ENCODE data around the gene TTC9C.
A peak's percentile ranks its signal among the peaks of the same experiment; 100 is the strongest.

TTC9C gene

DNA sequence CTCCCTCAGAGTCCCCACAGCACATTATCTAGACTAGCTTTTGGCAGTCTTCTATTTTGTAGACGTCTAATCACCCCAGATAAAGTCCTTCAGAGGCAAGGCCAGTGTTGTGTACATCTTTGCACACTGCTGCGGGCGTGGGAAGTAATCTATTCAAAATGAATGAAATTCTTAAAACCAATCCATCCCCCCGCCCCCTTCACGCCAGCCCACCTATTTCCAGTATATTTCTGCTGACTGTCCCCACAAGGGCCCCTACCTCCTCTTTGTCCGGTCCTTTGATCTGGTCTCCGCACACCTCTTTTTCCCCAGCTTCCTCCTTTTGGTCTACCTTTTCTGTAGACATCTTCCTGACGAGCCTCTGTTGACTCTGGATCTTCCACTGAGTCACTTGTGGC, 21.4 kb upstream of the TTC9C start:
- no peak overlapping the region for H3K4me3 ChIP-seq (ENCODE audit: low read depth, low read length)
- TF ChIP-seq, protein P1, sequence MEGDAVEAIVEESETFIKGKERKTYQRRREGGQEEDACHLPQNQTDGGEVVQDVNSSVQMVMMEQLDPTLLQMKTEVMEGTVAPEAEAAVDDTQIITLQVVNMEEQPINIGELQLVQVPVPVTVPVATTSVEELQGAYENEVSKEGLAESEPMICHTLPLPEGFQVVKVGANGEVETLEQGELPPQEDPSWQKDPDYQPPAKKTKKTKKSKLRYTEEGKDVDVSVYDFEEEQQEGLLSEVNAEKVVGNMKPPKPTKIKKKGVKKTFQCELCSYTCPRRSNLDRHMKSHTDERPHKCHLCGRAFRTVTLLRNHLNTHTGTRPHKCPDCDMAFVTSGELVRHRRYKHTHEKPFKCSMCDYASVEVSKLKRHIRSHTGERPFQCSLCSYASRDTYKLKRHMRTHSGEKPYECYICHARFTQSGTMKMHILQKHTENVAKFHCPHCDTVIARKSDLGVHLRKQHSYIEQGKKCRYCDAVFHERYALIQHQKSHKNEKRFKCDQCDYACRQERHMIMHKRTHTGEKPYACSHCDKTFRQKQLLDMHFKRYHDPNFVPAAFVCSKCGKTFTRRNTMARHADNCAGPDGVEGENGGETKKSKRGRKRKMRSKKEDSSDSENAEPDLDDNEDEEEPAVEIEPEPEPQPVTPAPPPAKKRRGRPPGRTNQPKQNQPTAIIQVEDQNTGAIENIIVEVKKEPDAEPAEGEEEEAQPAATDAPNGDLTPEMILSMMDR (IDR thresholded peaks at IDR 0.05; ENCODE audit: borderline replicate concordance, insufficient read depth, low read depth, low read length) = no peak

DNA sequence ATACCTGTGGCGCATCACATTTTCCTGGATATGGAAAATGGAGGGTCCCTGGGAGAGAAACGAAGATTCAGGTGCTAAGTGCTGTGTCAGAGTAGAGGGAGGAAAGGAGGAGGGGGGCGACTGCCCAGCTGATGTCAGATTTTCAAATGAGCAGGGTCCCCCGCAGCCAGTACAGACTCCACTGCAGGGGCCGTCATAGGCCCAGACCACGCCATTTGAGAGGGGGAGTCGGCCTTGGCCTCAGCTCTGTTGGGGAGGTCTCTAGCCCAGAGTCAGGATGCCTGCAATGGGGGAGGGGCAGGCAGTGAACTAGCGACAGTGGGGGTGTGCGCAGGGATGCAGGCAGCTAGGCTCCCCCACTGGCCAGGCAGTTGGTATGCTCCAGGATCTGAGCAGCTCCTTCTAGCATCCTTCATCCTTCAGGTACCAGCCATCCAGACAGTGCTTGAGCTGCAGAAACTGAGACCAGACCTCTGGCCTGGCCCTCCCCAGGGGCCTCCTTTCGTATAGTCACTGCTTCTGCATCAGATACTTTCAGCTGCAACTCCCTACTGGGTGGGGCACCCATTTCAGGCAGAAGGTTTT, 20.9 kb upstream of the TTC9C start, which contains the start of the genes BSCL2 and GNG3:
BSCL2 (minus strand) TSS at position 148 of the 585 bp plus-strand sequence. CDS start 229 bp downstream, outside the sequence.
GNG3 (plus strand) TSS at position 400 of the 585 bp plus-strand sequence. CDS start 620 bp downstream, outside the sequence.
- TF ChIP-seq, protein P1 (IDR thresholded peaks at IDR 0.05; ENCODE audit: borderline replicate concordance, insufficient read depth, low read depth, low read length) = no peak
- H3K4me3 ChIP-seq (ENCODE audit: low read depth, low read length) = peak within 1 kb of the TSS; percentile 63

DNA sequence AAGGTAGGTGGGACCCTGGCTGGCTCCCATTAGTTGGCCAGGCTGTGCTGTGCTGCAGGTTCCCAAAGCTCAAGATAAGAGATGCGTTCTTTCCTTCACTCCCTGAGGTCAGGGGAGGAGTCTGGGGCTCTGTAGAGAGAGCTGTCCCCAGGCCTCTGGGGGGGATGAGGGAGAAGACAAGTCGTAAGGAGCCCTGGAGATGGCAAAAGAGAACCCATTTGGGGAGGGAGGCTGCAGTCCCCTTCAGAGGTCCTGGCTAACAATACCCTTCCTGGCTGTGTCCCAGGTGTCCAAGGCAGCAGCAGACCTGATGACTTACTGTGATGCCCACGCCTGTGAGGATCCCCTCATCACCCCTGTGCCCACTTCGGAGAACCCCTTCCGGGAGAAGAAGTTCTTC, 19.9 kb upstream of the TTC9C start:
- H3K4me3 ChIP-seq (ENCODE audit: low read depth, low read length) = peak overlapping the region; percentile 63
- TF ChIP-seq, protein P1 (IDR thresholded peaks at IDR 0.05; ENCODE audit: borderline replicate concordance, insufficient read depth, low read depth, low read length) = no peak

DNA sequence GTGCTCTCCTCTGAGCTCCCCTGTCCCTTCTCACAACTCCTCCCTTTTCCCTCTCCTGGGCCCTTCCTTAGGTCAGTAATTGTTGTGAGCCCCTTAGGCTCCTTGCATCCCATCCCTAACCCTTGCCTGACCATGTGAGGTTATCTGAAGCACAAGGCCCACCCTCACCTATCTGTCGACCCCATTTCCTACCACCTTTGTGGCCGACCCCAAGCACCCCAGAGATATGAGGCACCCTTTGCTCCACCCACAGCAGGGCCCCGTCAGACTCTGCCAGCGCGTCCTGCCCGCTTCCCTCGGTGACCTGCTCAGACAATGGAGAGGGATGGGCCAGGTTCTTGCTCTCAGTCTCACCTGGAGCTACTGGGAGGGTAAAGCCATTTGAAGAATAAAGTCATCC, 19.5 kb upstream of the TTC9C start:
- peak overlapping the region; percentile 63 for H3K4me3 ChIP-seq (ENCODE audit: low read depth, low read length)
- TF ChIP-seq, protein P1 (IDR thresholded peaks at IDR 0.05; ENCODE audit: borderline replicate concordance, insufficient read depth, low read depth, low read length) = no peak

DNA sequence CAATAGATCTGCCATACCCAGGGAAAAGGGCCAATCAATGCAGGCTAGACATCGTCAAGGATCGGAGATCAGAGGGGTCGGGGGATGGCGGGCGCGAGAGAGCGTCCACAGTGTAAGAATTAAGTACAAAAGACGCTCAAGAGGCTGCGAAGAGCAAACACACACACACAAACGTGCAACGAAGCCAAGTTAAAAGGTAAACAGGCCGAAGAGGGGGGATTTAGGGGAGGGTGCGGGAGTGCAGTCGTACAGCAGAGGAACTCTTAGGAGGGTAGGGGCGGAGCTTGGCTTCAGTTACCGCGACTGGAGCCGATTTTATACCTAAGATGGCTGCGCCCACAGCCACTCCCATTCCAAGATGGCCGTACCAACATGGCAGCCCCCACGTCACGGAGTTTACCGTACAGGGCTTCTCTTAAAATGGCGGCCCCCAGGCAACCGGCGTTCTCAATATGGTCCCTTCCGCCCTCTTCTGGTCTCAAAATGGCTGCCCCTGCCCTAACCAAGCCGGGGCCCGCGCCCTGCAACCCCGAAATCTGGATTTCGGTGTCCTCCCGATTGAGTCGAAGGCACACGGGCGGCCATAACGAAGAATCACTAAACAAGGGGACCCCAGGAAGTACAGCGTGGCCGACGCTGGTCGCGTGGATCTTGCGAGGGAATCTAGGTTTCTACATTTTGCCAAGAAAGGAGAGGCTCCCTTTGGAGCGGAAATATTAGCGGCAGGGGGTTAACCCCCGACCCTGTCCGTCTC, 18.9 kb upstream of the TTC9C start:
- TF ChIP-seq, protein P1 (IDR thresholded peaks at IDR 0.05; ENCODE audit: borderline replicate concordance, insufficient read depth, low read depth, low read length) = no peak
- peak overlapping the region; percentile 63 for H3K4me3 ChIP-seq (ENCODE audit: low read depth, low read length)

DNA sequence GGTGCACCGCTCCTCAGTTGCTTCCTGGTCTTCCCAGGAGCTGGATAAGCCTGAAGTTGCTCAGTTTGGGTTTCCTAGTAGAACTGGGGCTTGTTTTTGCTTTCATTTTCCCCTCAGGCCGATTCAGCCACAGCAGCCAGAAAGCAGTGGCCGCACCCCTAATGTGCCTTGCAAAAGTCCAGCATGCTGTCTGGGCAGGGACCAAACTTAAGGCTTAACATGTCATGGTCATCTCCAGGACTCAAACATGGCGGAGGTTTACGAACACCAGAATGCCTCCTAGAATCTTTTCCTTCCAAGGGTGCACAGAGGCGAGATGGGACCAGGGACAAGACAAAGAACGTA, 18.3 kb upstream of the TTC9C start:
- peak overlapping the region; percentile 49 for H3K4me3 ChIP-seq (ENCODE audit: low read depth, low read length)
- TF ChIP-seq, protein P1 (IDR thresholded peaks at IDR 0.05; ENCODE audit: borderline replicate concordance, insufficient read depth, low read depth, low read length) = no peak
